Measurements from ENCODE around the gene USP12. TPM values are rescaled to one million over a fixed set of nuclear protein-coding genes. Genes with fewer than 3 reads are reported as not detected.
"Not testable (repeated sequence)": the region's sequence is repeated elsewhere in the genome, so short reads cannot be mapped to it uniquely, and the experiment has no call there.

USP12 gene
- total RNA-seq, 1 donor from 2014 or later = 34.2 TPM

DNA sequence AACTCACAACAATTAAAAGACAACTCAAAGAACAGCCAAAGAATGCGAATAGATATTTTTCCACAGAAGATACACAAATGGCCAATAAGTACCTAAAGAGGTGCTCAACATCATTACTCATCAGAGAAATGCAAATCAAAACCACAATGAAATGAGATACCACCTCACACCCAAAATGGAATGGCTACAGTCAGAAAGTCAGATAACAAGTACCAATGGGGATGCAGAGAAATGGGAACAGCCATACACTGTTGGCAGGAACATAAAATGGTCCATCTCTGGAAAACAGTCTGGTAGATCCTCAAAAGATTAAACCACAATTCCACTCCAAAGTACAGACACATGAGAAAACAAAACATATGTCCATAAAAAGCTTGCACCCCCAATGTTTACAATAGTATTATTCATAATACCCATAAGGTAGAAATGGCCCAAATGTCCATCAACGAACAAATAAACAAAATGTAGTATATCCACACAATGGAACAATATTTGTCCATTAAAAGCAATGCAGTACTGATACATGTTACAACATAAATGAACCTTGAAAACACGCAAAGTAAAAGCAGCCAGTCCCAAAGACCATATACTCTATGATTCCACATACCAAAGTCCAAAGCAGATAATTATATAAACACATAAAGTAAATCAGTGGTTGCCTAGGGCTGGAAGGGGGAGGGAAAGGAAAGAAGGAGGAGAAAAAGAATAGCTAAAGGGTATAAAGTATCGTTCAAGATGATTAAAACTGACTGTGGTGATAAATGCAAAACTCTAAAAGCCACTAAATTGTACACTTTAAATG is 19.6 kb downstream of the USP12 start:
- no peak for DNase-seq (ENCODE audit: low read depth, low spot score)

DNA sequence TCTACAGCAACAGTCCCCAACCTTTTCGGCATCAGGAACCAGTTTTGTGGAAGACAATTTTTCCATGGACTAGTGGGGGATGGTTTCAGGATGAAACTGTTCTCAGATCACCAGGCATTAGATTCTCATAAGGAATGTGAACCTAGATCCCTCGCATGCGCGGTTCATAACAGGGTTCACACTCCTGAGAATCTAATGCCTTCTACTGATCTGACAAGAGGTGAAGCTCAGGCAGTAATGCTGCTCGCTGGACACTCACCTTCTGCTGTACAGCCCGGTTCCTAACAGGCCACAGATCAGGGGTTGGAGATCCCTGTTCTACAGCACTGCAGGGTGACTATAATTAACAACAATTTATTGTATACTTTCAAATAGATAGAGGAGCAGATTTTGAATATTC is 21.9 kb downstream of the USP12 start:
- DNase-seq (ENCODE audit: low read depth, low spot score) = no peak

DNA sequence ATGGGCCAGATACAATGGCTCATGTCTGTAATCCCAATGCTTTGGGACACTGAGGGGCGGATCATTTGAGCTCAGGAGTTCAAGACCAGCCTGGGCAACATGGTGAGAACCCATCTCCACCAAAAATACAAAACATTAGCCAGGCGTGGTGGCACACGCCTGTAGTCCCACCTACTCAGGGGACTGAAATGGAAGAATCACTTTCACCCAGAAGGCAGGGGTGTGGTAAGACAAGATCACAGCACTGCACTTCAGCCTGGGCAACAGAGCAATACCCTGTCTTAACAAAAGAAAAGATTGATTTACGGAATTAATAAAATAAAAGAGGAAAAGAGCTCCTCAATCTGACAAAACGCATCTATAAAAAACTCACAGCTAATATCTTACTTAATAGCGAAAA is 22.7 kb downstream of the USP12 start:
- no peak for DNase-seq (ENCODE audit: low read depth, low spot score)

DNA sequence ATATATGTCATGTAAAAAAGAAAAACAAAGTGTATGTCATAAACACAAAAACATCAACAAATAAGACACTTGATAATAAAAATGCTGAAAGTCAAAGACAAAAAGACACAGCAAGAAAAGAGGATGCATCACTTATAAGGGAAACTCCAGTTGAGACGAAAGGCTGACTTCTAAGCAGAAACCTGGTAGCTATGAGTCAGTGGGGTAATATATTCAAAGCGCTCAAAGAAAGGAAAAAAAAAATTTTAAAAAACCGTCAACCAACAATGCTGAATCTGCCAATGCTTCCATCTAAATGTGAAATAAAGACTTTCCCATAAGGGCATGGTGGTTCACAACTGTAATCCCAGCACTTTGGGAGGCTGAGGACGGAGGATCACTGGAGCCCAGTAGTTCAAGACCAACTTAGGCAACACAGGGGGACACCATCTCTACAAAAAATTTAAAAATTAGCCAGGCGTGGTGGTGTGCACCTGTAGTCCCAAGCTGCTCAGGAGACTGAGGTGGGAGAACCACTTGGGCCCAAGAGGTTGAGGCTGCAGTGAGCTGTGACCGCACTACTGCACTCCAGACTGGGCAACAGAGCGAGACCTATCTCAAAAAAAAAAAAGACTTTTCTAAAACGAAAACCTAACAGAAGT is 24.0 kb downstream of the USP12 start:
- no peak for DNase-seq (ENCODE audit: low read depth, low spot score)

DNA sequence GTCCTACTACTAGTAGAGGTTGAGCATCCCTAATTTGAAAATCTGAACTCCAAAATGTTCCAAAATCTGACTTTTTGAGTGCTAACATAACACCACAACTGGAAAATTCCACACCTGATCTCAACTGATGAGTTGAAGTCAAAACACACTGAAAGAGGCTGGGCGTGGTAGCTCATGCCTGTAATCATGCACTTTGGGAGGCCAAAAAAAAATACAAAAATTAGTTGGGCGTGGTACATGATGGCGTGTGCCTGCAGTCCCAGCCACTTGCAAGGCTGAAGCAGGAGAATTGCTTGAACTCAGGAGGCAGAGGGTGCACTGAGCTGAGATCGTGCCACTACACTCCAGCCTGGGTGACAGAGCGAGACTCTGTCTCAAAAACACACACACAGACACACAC is 29.9 kb downstream of the USP12 start:
- DNase-seq (ENCODE audit: low read depth, low spot score) = no peak

DNA sequence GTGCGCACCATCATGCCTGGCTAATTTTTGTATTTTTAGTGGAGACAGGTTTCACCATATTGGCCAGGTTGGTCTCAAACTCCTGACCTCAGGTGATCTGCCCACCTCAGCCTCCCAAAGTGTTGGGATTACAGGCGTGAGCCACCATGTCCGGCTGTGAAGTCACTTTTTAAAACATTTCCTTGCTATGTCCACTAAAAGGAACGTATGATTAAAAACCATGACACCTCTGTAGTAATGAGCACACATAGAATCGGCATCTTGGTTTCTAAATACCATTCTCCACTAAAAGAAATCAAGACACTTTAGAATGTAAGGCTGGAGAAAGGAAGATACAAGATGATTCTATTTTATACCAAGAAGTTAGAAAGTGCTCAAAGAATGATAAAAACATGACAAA is 30.5 kb downstream of the USP12 start:
- DNase-seq (ENCODE audit: low read depth, low spot score) = not testable (repeated sequence)

DNA sequence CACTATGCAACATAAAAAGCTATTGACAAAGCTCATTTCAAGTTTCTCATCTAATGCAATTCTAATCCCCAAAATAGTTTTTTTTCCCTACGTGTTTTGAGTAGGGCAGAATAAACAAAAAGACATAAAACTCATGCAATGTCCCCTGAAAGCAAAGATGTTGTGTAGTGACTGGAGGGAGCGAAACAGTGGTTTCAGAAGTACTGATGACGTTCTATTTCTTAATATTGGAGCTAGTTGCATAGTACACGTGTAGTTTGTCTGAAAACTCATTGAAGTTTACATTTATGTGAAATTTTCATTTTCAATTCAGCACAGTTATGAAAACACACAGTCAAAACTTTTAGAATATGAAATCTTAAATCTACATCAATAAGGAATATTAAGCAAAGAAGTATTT is 31.6 kb downstream of the USP12 start:
- no peak for DNase-seq (ENCODE audit: low read depth, low spot score)

DNA sequence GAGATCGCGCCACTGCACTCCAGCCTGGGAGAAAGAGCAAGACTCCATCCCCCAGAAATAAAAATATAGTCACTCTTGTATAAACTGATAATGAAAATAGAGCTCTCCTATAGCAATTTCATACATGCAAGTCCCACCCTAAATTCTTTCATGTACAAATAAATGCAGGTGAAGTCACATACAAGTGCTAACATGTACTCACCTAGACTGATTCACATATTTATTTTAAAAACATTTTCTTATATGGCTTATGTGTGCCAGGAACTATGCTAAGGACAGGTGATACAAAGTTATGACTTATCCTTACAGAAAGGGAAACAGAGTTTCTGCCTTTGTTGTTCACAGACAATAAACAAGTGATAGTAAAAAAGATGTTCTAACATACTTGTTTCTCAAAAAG is 32.0 kb downstream of the USP12 start:
- DNase-seq (ENCODE audit: low read depth, low spot score) = no peak

DNA sequence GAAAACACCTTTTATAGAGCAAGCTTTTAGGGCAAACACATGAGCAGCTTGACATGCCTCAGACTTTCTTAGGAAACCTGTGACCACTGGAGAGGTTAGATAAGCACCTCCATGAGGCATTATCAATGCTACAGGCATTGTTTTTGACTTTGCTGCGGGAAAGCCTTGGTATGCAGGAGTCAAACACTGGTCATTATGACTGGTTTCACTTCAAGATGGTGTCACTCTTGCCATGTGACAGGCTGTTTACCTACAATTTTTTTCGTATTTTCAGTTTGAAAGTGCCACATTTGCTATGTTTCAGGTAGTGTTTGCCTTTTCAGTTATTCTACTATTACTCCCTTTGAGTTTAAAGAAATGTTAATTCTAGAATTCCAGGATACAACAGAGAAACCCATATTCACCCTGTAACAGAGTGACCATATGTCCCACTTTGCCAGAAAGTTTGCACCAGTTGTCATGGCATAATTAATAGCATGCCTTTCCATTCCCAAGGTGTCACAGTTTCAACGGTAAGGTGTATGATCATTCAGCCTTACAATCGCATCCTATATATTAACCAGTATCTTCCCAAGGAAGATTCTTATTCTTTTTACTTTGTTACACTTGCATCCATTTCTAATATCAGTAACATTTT is 33.0 kb downstream of the USP12 start:
- DNase-seq (ENCODE audit: low read depth, low spot score) = no peak

DNA sequence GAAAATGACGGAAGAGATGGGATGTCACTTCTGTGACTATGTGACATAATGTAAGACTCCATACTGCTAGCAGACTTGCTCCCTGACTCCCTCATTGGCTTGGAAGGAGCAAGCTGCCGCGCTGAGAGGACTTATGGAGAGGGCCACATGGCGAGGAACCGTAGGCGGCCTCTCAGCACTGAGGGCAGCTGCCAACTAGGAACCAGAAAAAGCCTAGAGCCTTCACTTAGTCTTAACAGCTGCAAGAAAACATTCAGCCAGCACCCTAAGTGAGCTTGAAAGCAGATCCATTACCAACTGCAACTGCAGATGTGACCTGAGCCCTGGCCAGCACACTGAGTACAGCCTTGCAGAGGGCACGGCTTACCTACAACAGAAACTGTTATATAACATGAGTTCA is 33.9 kb downstream of the USP12 start:
- DNase-seq (ENCODE audit: low read depth, low spot score) = no peak

DNA sequence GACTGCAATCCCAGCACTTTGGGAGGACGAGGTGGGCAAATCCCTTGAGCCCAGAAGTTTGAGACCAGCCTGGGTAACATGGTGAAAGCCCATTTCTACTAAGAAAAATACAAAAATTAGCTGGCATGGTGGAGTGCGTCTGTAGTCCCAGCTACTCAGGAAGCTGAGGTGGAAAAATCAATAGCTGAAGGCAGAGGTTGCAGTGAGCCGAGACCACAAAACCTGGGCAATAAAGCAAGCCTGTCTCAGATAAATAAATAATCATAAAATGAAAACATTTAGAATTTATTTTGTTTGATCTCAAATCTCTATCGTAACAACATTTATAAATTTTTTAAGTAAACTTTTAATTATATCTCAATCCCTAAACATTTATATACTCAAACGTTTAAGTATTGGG is 36.6 kb downstream of the USP12 start:
- DNase-seq (ENCODE audit: low read depth, low spot score) = no peak

DNA sequence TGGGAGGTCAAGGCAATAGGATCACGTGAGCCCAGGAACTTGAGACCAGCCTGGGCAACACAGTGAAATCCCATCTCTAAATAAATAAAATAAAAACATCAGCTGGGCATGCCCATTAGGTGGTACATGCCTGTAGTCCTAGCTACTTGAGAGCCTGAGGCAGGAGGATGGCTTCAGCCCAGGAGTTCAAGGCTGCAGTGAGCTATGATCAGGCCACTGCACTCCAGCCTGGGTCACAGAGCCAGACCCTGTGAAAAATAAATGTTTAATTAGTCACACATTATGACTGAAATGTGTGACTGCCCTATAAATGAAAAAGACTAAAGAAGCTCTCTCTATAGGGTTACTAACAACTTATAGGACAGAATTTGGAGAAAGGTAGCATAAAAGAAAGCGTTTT is 37.7 kb downstream of the USP12 start:
- no peak for DNase-seq (ENCODE audit: low read depth, low spot score)

DNA sequence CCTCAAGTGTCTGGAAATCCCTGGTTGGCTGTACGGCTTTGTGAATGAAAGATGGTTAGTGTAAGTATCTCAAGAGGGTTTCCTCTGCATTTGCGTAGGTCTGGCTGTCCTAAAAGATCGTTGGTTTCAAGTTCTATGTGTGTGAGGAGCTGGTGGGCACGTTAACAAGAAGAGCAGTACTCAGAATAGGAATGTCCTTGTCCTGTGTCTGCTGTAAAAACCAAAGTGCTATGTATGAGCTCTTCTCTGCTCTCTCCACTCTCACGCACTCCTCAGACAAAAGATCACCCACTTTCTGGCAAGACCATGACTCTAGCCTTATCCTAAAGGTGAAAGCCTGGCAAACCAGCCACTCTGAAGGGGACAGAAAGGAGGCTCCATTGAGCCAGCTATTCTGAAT is 39.1 kb downstream of the USP12 start:
- DNase-seq (ENCODE audit: low read depth, low spot score) = no peak

DNA sequence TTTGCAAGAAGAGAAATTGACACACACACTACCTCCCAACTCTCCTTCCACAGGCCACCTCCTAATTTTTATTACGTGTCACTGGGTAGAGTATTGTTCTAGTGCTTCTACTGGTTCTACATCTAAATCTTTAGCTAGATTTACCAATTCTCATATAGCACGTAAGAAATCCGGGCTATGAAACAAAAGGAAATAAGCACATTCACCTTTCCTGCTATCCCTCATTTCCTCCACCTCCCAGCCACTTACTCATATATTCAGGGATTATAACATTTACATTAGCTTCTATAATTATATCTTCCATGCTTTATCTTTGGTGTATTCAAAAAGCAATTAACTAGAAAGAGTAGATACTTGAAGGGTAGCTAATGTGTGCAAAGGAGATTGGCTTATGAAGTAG is 39.7 kb downstream of the USP12 start:
- peak; percentile 4 for DNase-seq (ENCODE audit: low read depth, low spot score)

DNA sequence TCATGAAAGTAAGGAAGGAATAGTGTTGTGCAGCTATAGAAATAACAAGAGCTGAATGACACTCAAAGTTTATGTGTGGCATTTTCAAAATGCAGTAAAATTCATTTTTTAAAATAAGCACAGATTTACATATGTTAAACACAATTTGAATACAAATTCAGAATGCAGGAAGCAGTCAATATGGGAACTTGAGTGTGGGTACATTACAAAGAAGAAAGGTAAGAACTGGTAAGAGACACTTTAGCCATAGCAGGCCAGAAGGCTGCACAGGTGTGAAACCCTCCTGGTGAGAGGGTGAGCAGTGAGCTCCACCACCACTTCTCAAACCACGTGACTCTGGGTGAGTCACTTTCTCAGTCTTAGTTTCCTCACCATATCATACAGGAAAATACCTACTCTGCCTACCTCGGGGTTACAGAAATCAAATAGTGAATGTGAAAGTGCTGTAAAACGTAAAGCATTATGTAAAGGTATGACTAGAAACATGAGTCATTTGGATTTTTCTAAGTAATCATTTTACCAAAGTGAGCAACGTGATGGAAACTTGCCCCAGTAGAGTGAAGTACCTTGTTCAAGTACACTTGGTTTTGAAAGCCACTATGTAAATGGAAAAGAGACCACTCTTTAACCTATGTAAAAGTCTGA is 40.5 kb downstream of the USP12 start:
- no peak for DNase-seq (ENCODE audit: low read depth, low spot score)

DNA sequence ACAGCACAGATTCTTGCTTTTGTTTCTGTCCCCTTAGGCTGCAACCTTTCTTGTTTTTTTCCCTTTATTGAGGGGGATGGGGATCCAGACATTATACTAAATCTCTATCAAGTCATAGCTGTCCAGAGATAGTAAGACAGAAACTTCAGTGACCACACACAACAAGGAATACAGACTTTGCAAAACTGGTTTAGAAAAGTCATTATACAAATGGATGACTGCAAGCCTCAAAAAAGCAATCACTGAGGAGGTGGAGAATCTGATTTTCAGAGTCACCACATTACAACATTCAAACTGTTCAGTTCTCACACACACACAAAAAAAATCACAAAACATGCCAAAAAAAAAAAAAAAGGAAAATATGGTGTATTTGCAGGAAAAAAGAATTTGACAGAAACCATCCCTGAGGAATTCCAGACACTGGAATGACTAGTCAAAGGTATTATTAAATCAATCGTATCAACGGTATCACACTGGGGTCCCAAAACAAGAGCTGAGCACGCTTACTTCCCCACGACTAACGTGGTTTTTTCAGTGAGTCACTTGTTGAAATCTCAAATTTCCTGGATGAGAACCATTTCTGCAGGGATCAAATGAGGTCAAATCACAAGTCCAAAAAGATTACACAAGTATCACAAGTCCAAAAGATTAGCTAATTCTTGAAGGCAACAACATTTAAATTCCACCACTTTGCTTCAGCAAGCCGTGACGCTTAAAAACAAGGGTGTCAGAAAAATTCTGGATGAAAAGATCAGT is 41.2 kb downstream of the USP12 start:
- DNase-seq (ENCODE audit: low read depth, low spot score) = no peak

DNA sequence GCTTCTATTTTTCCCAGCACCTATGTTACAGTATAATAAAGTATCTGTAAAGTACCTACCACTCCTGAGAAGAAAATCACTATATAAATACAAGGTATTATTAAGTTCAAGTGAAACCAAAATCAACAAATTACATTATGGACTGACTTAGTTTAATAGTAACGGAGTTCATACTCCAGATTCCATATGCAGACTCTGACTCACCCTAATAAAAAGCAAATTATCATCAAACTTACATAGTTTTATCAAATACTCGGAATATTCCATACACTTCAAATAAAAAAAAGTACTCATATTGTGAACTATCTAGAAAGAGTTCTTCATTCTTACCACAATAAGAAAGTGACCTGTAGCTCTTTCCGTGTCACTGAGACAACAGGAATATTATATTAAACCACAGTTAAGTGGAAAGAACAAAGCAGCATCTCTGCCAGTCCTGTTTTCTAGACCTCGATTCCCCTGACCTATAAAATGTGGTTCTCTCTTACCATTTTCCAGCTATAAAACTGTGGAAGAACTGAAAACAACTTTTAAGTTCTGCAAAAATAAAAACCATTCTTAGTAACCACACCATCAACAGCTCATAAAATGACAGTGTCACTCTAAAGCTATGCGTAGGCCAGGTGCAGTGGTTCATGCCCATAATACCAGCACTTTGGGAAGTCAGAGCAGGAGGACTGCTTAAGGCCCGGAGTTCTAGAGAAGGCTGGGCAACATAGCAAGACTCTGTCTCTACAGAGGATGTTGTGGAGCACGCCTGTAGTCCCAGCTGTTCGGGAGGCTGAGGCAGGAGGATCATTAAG is 42.6 kb downstream of the USP12 start:
- no peak for DNase-seq (ENCODE audit: low read depth, low spot score)

DNA sequence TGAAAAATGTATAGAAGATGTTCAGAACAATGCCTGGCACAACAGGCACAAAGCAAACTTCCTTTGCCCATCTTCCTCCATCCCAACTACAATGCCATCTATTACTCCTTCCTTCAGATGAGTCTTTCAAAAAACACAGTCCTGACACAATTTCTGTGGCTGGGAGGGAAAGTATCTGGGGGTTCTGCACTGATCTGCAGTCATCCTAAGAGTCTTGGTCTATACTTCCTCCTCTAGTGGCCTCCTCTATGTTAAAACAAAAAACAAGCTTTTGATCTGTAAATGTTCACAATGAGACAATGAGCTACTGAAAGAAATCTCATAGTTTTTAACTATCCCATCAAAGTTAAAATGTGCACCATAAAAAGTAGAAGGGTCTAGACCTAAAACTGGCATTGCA is 44.8 kb downstream of the USP12 start:
- no peak for DNase-seq (ENCODE audit: low read depth, low spot score)

DNA sequence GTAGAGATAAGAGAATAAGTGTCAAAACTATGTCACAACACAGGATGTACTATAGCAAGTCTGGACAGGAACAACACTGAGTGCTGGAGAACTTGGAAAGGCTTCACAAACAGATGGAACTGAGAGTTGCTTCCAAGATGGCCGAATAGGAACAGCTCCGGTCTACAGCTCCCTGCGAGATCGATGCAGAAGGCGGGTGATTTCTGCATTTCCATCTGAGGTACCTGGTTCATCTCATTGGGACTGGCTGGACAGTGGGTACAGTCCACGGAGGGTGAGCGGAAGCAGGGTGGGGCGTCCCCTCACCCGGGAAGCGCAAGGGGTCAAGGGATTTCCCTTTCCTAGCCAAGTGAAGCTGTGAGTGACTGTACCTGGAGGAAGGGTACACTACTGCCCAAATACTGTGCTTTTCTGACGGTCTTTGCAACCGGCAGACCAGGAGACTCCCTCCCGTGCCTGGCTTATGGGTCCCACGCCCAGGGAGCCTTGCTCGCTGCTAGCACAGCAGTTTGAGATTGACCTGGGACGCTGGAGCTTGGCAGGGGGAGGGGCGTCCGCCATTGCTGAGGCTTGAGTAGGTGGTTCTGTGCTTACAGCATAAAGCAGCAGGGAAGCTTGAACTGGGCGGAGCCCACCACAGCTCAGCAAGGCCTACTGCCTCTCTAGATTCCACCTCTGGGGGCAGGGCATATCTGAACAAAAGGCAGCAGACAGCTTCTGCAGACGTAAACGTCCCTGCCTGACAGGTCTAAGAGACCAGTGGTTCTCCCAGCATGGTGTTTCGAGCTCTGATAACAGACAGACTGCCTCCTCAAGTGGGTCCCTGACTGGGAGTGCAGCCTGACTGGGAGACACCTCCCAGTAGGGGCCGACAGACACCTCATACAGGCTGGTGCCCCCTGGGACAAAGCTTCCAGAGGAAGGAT is 46.0 kb downstream of the USP12 start:
- no peak for DNase-seq (ENCODE audit: low read depth, low spot score)

DNA sequence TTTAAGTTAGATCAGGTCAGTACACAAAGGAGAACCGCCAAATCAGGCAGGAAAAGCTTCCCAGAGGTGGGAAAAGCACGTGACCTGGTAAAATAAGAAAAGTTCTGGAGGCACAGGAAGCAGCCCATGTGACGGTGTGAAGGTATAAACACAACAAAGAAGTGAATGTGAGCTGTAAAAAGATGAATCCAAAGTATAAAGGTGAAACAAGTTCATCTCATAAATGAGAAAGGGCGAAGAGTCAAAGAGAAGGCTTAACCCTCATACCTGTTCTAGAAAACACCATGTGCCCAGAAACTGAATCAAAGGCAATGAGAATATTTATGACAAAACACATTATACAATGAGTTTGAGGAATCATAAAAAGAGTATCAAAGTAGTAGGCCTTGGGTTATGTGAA is 47.0 kb downstream of the USP12 start:
- DNase-seq (ENCODE audit: low read depth, low spot score) = no peak

Data from pulmonary artery endothelial cell (primary cell).